GM10248 (cell line): ENCODE measurements around the gene ROR2.

ENCODE experiments used
- CTCF ChIA-PET: fragments of 300-600 bp; sonication (Branson Sonifier 250); formaldehyde crosslinking; extraction: SDS; loops from one replicate; lab custom pipeline; 2021; ENCODE audit warnings: antibody characterized with exemption; lab: Yijun Ruan, JAX
- POLR2A ChIA-PET: fragments of 350-650 bp; sonication (Branson Sonifier 250); formaldehyde crosslinking; extraction: SDS; loops from one replicate; lab custom pipeline; 2020; ENCODE audit warnings: antibody characterized with exemption; lab: Yijun Ruan, JAX
- DNase-seq: peaks from one replicate; pipeline ENCODE4 v3.0.0; 2012; ENCODE audit errors: extremely low spot score
- CTCF ChIP-seq: IDR thresholded peaks from 2 replicates; pipeline ENCODE4 v1.5.1; 2012; ENCODE audit warnings: mild to moderate bottlenecking, low read depth; ENCODE audit errors: extremely low read depth, missing control alignments, control extremely low read depth

ROR2 gene

GRCh38 chr9:91843623-91844148 is 106.3 kb downstream of the ROR2 start:
- CTCF ChIA-PET, result interaction anchor here (1.3 kb wide), 1 partner anchor 85 kb away, joined by 3 read pairs; no protein-coding TSS in a partner anchor
- POLR2A ChIA-PET, result no interaction called here
- DNase-seq, result no peak
- TF ChIP-seq CTCF, result no peak

- ChIA-PET CTCF (no interaction called here), POLR2A (no interaction called here)
- TF ChIP-seq CTCF, result no peak
- no peak for DNase-seq
These were observed 106.9 kb downstream of the ROR2 start for GRCh38 chr9:91843093-91843492.

- CTCF ChIA-PET, result no interaction called here
- POLR2A ChIA-PET, result no interaction called here
- TF ChIP-seq CTCF, result no peak
- no peak for DNase-seq
These were observed 107.5 kb downstream of the ROR2 start for GRCh38 chr9:91842358-91843049.

GRCh38 chr9:91841591-91841990 is 108.4 kb downstream of the ROR2 start:
- POLR2A ChIA-PET, result no interaction called here
- TF ChIP-seq CTCF, result no peak

DNA sequence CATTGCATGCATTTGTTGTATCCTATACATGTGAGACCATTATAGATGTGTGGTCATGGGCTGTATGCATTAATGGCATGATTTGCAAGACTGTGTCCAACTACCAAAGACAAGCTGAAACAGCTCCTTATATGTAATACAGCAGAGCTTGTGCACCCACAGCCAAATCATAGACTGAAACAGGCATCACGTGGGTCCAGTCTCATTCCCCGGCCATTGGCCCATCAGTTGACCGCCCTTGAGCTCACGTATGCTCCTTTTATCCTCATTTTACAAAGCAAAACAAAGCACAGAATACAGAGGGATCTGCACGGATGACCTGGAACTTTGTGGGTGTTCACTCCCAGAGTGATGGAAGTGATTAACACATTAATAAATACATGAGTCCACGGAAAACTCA is 109.1 kb downstream of the ROR2 start:
- ChIA-PET POLR2A (no interaction called here), CTCF (interaction anchor here (1.0 kb wide), 1 partner anchor 83 kb away, joined by 4 read pairs; no protein-coding TSS in a partner anchor)
- no peak for DNase-seq
- no peak for TF ChIP-seq CTCF

More at GRCh38 chr9:91841591-91841990, 108.4 kb downstream of the ROR2 start:
- no peak for DNase-seq
- CTCF ChIA-PET, result interaction anchor here (1.0 kb wide), 1 partner anchor 84 kb away, joined by 4 read pairs; no protein-coding TSS in a partner anchor

GRCh38 chr9:91840469-91840868 is 109.6 kb downstream of the ROR2 start:
- ChIA-PET POLR2A (no interaction called here), CTCF (no interaction called here)
- no peak for TF ChIP-seq CTCF
- no peak for DNase-seq
